ENCODE measurements around the gene TLCD3A.
"Not testable (repeated sequence)": the region's sequence is repeated elsewhere in the genome, so short reads cannot be mapped to it uniquely, and the experiment has no call there.

Gene TLCD3A

DNA sequence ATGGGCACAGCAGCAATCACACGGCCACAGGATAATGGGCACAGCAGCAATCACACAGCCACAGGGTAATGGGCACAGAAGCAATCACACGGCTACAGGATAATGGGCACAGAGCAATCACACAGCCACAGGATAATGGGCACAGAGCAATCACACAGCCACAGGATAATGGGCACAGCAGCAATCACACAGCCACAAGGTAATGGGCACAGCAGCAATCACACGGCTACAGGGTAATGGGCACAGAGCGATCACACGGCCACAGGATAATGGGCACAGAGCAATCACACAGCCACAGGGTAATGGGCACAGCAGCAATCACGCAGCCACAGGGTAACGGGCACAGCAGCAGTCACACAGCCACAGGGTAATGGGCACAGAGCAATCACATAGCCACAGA, 17.0 kb downstream of the TLCD3A start:
- H3K4me1 ChIP-seq (ENCODE audit: control insufficient read depth, insufficient read depth, low read length); H3K4me3 ChIP-seq (ENCODE audit: low read depth, low read length); H3K9ac ChIP-seq (ENCODE audit: low read depth, low read length): not testable (repeated sequence)

DNA sequence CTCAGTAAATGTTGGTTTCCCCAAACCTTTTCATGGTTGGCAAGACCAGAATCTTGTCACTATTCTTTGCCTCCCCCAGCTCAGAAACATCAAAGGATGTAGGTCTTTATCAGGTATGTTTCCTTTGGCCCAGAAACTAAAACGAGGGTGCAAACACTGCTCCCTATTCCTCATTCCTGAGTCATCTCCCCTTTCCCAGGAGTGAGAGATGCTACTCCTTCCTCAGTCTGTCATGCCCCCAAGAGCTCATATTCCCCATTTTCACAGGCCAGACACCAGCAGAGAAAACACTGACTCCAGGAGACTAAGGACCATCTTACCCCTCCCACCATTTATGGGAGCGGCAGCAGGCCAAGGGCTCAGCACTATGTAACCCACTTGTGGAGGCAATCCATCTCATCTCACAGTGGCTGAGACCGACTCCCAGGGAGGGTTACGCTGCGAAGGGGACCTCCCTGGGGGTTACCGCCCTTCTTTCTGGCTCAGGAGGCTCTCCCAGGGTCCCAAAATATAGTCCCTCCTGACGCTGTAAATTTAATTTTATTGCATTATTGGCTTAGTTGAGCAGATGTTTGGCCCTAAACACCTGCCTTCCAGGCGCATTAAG, 18.1 kb downstream of the TLCD3A start:
- Histone ChIP-seq H3K4me1 (ENCODE audit: control insufficient read depth, insufficient read depth, low read length) (0 out of 2 replicates have a peak, but pooled peaks cover 5% of the 10 kb centered on the region), H3K4me3 (ENCODE audit: low read depth, low read length) (peak overlapping the region; percentile 91), H3K36me3 (ENCODE audit: control insufficient read depth, insufficient read depth, low read length) (peaks cover 34% of the 10 kb centered on the region), H3K27me3 (ENCODE audit: control insufficient read depth, insufficient read depth, low read length) (no peaks in the 10 kb centered on the region), H3K9ac (ENCODE audit: low read depth, low read length) (no peak overlapping the region), H3K9me3 (ENCODE audit: control insufficient read depth, insufficient read depth, low read length) (peaks cover 5% of the 10 kb centered on the region), H3K27ac (ENCODE audit: low read depth, low read length) (no peak overlapping the region)

More for the DNA sequence above, 17.0 kb downstream of the TLCD3A start:
- H3K36me3 ChIP-seq (ENCODE audit: control insufficient read depth, insufficient read depth, low read length) = peaks cover 46% of the 10 kb centered on the region
- not testable (repeated sequence) for H3K27ac ChIP-seq (ENCODE audit: low read depth, low read length); H3K9me3 ChIP-seq (ENCODE audit: control insufficient read depth, insufficient read depth, low read length); H3K27me3 ChIP-seq (ENCODE audit: control insufficient read depth, insufficient read depth, low read length)

DNA sequence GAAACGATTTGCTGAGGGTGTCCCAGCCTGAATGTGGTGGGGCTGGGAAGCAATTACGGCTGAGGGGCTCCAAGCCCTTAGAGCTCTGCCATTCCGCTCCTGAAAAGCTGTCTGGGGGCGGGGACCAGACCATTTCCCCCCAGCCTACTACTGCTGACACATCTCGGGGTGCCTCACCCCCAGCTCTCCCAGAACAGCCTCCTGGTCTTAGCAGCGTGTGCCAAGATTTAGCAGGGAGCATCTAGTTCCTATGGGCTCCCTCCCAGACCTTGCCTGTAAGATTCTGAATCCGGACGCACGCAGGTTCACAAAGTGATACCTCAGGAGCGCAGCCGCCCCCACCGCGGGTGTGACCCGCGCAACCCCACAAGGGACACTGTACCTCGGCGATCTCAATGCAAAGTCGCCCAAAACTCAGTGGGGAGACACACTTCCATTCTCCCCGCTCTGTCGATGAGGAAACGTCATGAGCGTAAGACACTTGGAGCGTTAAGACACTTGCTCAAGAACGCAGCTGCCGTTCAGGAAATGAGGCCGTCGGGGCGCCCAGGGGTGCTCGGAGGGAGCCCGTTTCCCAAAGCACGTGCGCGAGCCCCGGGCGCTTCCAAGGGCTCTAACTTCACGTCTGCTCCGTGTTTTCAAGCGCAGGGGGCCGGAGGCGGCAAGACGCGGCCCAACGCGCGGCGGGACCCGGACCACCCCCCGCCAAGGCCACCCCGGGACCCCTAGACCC, 19.0 kb downstream of the TLCD3A start:
- Histone ChIP-seq H3K9me3 (ENCODE audit: control insufficient read depth, insufficient read depth, low read length) (peaks cover 5% of the 10 kb centered on the region), H3K36me3 (ENCODE audit: control insufficient read depth, insufficient read depth, low read length) (peaks cover 28% of the 10 kb centered on the region), H3K27ac (ENCODE audit: low read depth, low read length) (peak overlapping the region; percentile 42), H3K27me3 (ENCODE audit: control insufficient read depth, insufficient read depth, low read length) (no peaks in the 10 kb centered on the region), H3K9ac (ENCODE audit: low read depth, low read length) (peak overlapping the region; percentile 80), H3K4me3 (ENCODE audit: low read depth, low read length) (peak overlapping the region; percentile 91), H3K4me1 (ENCODE audit: control insufficient read depth, insufficient read depth, low read length) (peaks cover 5% of the 10 kb centered on the region; the same call in 1 of the 2 replicates)

DNA sequence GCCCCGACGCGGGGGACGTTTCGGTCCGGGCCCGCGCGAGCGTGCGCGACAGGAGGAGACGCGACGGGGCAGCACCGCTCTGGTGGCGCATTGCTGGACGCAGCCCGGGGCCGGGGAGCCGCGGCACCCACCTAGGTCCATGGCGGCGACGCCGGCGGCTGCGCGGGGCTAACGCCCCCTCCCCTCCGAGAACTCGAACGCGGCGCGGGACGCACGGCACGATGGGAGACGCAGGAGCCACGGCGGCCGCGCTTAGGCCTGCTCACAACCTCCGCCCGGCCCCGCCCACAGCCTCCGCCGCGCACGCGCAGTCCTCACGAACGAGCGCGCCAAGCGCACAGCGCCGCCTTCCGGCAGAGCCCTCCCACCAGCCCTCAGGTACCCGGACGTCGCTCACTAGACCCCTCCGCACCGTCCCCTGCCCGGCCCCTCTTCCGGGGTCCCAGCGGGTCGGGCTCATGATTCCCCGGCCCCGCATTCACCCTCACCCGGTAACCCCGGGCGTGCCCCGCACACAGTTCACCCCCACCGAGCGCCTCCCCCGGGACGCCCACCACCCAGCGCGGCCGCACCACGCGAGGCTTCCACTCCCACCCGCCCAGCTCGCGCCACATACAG, 19.7 kb downstream of the TLCD3A start, which contains the start of gene GEMIN4:
Gene GEMIN4 (minus strand): TSS at position 263 of the 618 bp plus-strand sequence. CDS start 122 bp downstream, at position 141.
- peaks cover 5% of the 10 kb centered on the region; the same call in 1 of the 2 replicates for H3K4me1 ChIP-seq (ENCODE audit: control insufficient read depth, insufficient read depth, low read length)
- H3K27ac ChIP-seq (ENCODE audit: low read depth, low read length) = peak within 1 kb of the TSS; percentile 42
- H3K9me3 ChIP-seq (ENCODE audit: control insufficient read depth, insufficient read depth, low read length) = peaks cover 5% of the 10 kb centered on the region
- H3K27me3 ChIP-seq (ENCODE audit: control insufficient read depth, insufficient read depth, low read length) = no peaks in the 10 kb centered on the region
- H3K9ac ChIP-seq (ENCODE audit: low read depth, low read length) = peak within 1 kb of the TSS; percentile 80
- peak within 1 kb of the TSS; percentile 91 for H3K4me3 ChIP-seq (ENCODE audit: low read depth, low read length)
- H3K36me3 ChIP-seq (ENCODE audit: control insufficient read depth, insufficient read depth, low read length) = peaks cover 28% of the 10 kb centered on the region

DNA sequence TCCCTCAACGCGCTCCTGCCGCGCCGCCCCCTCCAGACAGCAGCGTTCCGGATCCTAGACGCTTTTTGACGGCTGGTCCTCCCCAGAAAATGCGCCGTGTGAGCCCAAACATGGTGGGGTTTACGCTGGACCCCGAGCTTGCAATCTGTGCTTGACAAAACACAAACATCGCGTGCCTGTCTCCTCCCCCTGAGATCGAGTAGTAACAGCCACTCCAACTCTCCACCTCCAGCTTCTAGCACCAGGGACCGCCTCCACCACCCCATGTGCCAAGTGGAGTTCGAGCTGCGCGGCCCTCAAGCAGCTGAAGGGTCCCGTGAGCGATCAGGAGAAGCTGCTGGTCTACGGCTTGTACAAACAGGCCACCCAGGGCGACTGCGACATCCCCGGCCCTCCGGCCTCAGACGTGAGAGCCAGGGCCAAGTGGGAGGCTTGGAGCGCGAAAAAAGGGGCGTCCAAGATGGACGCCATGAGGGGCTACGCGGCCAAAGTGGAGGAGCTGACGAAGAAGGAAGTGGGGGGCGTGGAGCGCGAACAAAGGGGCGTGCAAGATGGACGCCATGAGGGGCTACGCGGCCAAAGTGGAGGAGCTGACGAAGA, 20.3 kb downstream of the TLCD3A start:
- H3K36me3 ChIP-seq (ENCODE audit: control insufficient read depth, insufficient read depth, low read length) = peaks cover 27% of the 10 kb centered on the region
- peaks cover 5% of the 10 kb centered on the region; the same call in 1 of the 2 replicates for H3K4me1 ChIP-seq (ENCODE audit: control insufficient read depth, insufficient read depth, low read length)
- H3K9ac ChIP-seq (ENCODE audit: low read depth, low read length) = peak overlapping the region; percentile 48
- H3K9me3 ChIP-seq (ENCODE audit: control insufficient read depth, insufficient read depth, low read length) = peaks cover 5% of the 10 kb centered on the region
- peak overlapping the region; percentile 91 for H3K4me3 ChIP-seq (ENCODE audit: low read depth, low read length)
- H3K27ac ChIP-seq (ENCODE audit: low read depth, low read length) = peak overlapping the region; percentile 33
- H3K27me3 ChIP-seq (ENCODE audit: control insufficient read depth, insufficient read depth, low read length) = no peaks in the 10 kb centered on the region

DNA sequence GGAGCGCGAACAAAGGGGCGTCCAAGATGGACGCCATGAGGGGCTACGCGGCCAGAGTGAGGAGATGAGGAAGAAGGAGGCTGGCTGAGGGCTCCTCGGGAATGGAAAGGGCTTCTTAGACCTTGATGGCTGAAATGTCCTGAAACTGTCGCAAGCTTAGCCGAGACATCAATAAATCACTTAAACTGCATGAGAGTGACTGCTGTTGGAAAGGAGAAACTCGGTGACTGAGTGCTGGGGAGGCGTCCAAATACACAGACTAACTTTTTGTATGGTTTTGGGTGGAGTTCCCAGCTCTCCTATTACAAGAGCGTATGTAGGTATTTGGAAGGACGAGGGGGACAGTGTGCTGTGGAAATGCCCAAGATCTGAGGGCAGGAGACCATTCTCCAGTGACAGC, 21.0 kb downstream of the TLCD3A start:
- Histone ChIP-seq H3K4me1 (ENCODE audit: control insufficient read depth, insufficient read depth, low read length) (peaks cover 5% of the 10 kb centered on the region; the same call in 1 of the 2 replicates), H3K36me3 (ENCODE audit: control insufficient read depth, insufficient read depth, low read length) (peaks cover 26% of the 10 kb centered on the region), H3K9ac (ENCODE audit: low read depth, low read length) (no peak overlapping the region), H3K27ac (ENCODE audit: low read depth, low read length) (no peak overlapping the region), H3K9me3 (ENCODE audit: control insufficient read depth, insufficient read depth, low read length) (peaks cover 5% of the 10 kb centered on the region), H3K4me3 (ENCODE audit: low read depth, low read length) (no peak overlapping the region), H3K27me3 (ENCODE audit: control insufficient read depth, insufficient read depth, low read length) (no peaks in the 10 kb centered on the region)

DNA sequence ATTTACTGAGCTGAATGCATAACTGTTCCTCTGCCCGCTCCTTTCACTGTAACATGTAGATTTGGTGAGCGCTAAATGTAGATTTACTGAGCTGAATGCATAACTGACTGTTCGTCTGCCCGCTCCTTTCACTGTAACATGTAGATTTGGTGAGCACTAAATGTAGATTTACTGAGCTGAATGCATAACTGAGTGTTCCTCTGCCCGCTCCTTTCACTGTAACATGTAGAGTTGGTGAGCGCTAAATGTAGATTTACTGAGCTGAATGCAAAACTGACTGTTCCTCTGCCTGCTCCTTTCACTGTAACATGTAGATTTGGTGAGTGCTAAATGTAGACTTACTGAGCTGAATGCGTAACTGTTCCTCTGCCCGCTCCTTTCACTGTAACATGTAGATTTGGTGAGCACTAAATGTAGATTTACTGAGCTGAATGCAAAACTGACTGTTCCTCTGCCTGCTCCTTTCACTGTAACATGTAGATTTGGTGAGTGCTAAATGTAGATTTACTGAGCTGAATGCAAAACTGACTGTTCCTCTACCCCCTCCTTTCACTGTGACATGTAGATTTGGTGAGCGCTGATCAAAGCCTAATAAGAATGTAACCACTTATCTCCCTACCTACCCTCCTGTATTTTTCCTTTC, 23.0 kb downstream of the TLCD3A start:
- H3K4me1 ChIP-seq (ENCODE audit: control insufficient read depth, insufficient read depth, low read length); H3K27me3 ChIP-seq (ENCODE audit: control insufficient read depth, insufficient read depth, low read length); H3K27ac ChIP-seq (ENCODE audit: low read depth, low read length); H3K4me3 ChIP-seq (ENCODE audit: low read depth, low read length); H3K9ac ChIP-seq (ENCODE audit: low read depth, low read length); H3K9me3 ChIP-seq (ENCODE audit: control insufficient read depth, insufficient read depth, low read length): not testable (repeated sequence)
- H3K36me3 ChIP-seq (ENCODE audit: control insufficient read depth, insufficient read depth, low read length) = peaks cover 38% of the 10 kb centered on the region

DNA sequence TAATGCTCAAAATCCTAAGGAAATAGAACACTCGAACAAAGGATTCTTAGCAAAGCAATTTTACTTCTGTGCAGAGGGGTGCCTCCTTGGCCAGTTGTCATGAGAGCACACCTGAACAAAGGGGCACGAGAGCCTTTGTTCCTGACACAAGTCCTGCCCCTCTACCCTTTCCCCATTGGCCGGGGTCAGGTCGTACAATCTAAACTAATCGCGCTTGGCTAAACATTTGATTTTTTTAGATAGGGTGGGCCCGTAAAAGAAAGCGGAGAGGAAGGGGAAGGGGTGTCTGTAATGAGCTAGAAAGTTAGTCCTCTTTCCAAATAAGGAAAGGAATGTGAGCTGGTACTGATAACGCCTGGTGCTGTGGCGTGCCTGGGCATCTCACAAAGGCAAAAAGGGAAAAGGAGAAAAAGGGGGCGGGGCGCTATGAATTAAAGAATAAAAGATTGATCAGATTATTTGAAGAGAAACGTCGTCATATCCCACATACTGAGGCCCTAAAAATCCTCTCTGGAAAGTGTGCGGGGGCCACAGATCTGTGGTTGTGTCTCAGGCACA, 23.7 kb downstream of the TLCD3A start:
- H3K27me3 ChIP-seq (ENCODE audit: control insufficient read depth, insufficient read depth, low read length); H3K4me3 ChIP-seq (ENCODE audit: low read depth, low read length); H3K4me1 ChIP-seq (ENCODE audit: control insufficient read depth, insufficient read depth, low read length); H3K9me3 ChIP-seq (ENCODE audit: control insufficient read depth, insufficient read depth, low read length); H3K9ac ChIP-seq (ENCODE audit: low read depth, low read length): not testable (repeated sequence)
- peaks cover 44% of the 10 kb centered on the region for H3K36me3 ChIP-seq (ENCODE audit: control insufficient read depth, insufficient read depth, low read length)
- peak overlapping the region; percentile 56 for H3K27ac ChIP-seq (ENCODE audit: low read depth, low read length)

DNA sequence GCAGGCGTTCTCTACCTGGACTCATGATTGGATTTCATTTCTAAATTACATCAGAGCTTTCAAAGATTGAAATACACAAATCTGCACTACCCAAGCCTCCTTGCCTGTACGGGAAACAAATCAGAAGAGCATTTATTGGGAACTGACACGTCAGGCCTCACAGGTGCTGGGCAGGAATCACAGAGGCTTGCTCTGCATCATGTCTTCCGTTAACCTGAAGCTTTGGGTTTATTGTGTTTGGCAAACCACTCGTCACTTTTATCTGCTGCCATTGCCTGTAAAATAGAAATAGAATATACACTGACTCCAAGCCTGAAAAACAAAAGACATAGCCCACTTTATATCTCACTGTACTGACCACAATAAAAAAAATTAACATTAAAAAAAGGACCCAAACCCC, 27.6 kb downstream of the TLCD3A start:
- no peaks in the 10 kb centered on the region for H3K27me3 ChIP-seq (ENCODE audit: control insufficient read depth, insufficient read depth, low read length)
- no peaks in the 10 kb centered on the region for H3K9me3 ChIP-seq (ENCODE audit: control insufficient read depth, insufficient read depth, low read length)
- no peak overlapping the region for H3K9ac ChIP-seq (ENCODE audit: low read depth, low read length)
- no peaks in the 10 kb centered on the region; the same call in 1 of the 2 replicates for H3K4me1 ChIP-seq (ENCODE audit: control insufficient read depth, insufficient read depth, low read length)
- H3K27ac ChIP-seq (ENCODE audit: low read depth, low read length) = no peak overlapping the region
- H3K4me3 ChIP-seq (ENCODE audit: low read depth, low read length) = no peak overlapping the region
- peaks cover 69% of the 10 kb centered on the region for H3K36me3 ChIP-seq (ENCODE audit: control insufficient read depth, insufficient read depth, low read length)

DNA sequence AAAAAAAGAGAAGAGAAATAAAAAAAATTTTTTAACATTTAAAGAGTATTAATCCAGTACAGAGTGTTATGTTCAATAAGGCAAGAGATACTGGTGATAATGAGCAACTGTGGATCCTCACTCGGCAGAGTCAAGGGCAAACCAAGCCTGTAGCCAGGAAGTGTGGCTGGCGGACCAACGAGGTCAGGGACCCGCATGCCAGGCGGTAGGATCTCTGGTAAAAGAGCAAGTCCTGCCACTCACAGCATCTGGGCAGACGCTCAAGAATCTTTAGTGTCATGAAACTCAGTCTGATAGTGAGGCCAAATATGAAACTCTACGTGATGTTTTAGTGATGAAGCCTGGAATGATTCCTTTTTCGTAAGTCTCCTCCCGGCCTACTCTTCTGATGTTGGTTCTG, 28.0 kb downstream of the TLCD3A start:
- peaks cover 73% of the 10 kb centered on the region for H3K36me3 ChIP-seq (ENCODE audit: control insufficient read depth, insufficient read depth, low read length)
- no peak overlapping the region for H3K27ac ChIP-seq (ENCODE audit: low read depth, low read length)
- H3K9me3 ChIP-seq (ENCODE audit: control insufficient read depth, insufficient read depth, low read length) = no peaks in the 10 kb centered on the region
- H3K4me1 ChIP-seq (ENCODE audit: control insufficient read depth, insufficient read depth, low read length) = no peaks in the 10 kb centered on the region; the same call in 1 of the 2 replicates
- H3K4me3 ChIP-seq (ENCODE audit: low read depth, low read length) = no peak overlapping the region
- no peaks in the 10 kb centered on the region for H3K27me3 ChIP-seq (ENCODE audit: control insufficient read depth, insufficient read depth, low read length)
- H3K9ac ChIP-seq (ENCODE audit: low read depth, low read length) = no peak overlapping the region

Data from HUES48 (cell line).